NT2/D1 (cell line): ENCODE results near the gene MSANTD2.

Experiments
- DNase-seq: peaks from one replicate; pipeline ENCODE4 v3.0.0-alpha.2; 2011; ENCODE audit warnings: low read depth, low spot score
- H3K27me3 ChIP-seq: 2 replicates; pipeline ENCODE4 v1.6.0; 2011; ENCODE audit warnings: mild to moderate bottlenecking; ENCODE audit not compliant: insufficient read length, insufficient read depth
- H3K36me3 ChIP-seq: 2 replicates; pipeline ENCODE4 v1.6.1; 2011; ENCODE audit warnings: mild to moderate bottlenecking, low read length, mixed read lengths; ENCODE audit not compliant: insufficient read depth, insufficient read length
- H3K4me1 ChIP-seq: 2 replicates; pipeline ENCODE4 v1.5.1; 2011; ENCODE audit not compliant: insufficient read depth, insufficient read length
- H3K4me3 ChIP-seq: 2 replicates; pipeline ENCODE4 v1.5.1; 2011; ENCODE audit warnings: low read depth; ENCODE audit not compliant: insufficient read length
- H3K9ac ChIP-seq: 2 replicates; pipeline ENCODE4 v1.6.0; 2011; ENCODE audit warnings: low read depth; ENCODE audit not compliant: insufficient read length
- H3K9me3 ChIP-seq: 2 replicates; pipeline ENCODE4 v1.5.1; 2011; ENCODE audit warnings: mild to moderate bottlenecking, low read length; ENCODE audit not compliant: insufficient read depth
- SUZ12 ChIP-seq: IDR thresholded peaks from 2 replicates; pipeline ENCODE4 v1.6.1; 2011; ENCODE audit not compliant: insufficient read length, insufficient read depth; ENCODE audit errors: extremely low read depth
- YY1 ChIP-seq: IDR thresholded peaks from 2 replicates; pipeline ENCODE4 v1.6.1; 2011; ENCODE audit not compliant: insufficient read length, insufficient read depth
- ZNF274 ChIP-seq: IDR thresholded peaks from 2 replicates; pipeline ENCODE4 v1.6.1; 2011; ENCODE audit warnings: mild to moderate bottlenecking, low read depth, low read length

Gene MSANTD2

DNA sequence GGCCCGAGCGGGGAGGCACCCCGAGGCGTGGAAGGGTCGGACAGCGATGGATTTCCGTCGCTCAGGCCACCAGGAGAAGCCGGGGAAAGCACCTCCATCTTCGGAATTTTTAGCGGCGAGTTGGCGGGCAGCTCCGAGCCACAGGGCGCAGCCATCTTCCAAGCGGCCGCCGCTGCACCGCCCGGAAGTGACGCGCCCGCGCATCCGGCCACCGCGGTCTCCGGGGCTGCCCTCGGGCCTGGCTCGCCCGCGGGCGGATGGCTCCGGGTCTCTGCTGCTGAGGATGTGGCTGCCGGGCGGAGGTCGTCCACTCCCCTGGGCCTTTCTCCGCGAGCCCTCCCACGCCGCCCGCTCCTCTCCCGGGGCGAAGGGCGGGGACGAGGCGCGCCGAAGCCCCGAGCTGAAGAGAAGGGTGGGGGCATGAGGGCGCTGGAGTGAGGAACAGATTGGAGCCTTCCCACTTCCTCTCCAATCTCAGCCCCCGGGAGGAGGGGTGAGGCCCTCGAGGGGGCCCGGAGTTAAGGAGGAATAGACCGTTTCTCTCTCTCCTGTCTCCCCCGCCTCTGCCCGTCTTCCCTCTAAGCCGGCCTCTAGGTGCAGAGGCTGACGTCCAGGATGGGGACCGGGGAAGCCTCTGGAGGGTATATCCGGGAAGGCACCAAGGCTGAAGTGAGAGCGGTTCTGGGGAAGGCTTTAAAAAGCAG, at the start of gene MSANTD2:
MSANTD2 (minus strand) TSS at position 181 of the 704 bp plus-strand sequence; CDS start at position 155, 26 bp downstream.
- peak within 1 kb of the TSS; percentile 92 for H3K9ac ChIP-seq
- peak within 1 kb of the TSS; percentile 78 for H3K4me3 ChIP-seq
- TF ChIP-seq ZNF274 (no peak), YY1 (peak; percentile 76), SUZ12 (no peak)
- no peaks in the 10 kb centered on the region for H3K36me3 ChIP-seq
- H3K27me3 ChIP-seq, result no peaks in the 10 kb centered on the region
- peak; percentile 70 for DNase-seq
- no peaks in the 10 kb centered on the region for H3K4me1 ChIP-seq
- no peaks in the 10 kb centered on the region for H3K9me3 ChIP-seq

DNA sequence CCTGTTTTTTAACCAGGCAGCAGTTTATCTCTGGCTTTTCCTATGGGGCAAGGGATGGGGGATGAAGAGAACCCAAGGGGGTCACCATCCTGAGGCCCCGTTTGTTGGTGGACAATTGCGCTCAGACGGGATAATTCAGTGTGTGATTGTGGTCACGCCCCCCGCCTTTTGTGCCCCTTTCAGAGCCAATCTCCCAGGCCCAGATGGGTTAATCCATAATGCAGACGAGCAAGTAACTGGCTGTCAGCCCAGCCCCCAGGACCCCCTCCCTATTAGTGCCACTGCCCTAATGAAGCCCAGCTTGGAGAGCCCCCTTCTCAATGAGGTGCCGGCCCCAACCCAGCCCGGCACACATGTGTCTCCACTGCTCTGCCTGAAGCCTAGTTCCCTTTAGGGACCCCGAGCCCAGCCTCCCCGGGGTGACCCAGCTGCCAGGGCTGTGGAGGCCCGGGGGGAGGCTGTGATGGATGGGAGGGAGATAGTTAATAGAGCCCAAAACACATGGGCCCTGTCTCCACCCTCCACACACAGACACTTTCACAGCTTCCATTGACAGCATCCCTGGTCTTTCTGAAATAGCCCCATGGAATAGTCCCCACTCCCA, 46.0 kb upstream of the MSANTD2 start:
- TF ChIP-seq SUZ12, result no peak
- Histone ChIP-seq H3K27me3 (peaks cover 71% of the 10 kb centered on the region), H3K4me3 (no peak overlapping the region), H3K36me3 (no peaks in the 10 kb centered on the region), H3K9me3 (no peaks in the 10 kb centered on the region), H3K4me1 (peaks cover 2% of the 10 kb centered on the region), H3K9ac (no peak overlapping the region)
- no peak for DNase-seq

- TF ChIP-seq ZNF274 (no peak), SUZ12 (no peak), YY1 (no peak)
- peaks cover 2% of the 10 kb centered on the region for H3K4me1 ChIP-seq
- H3K9me3 ChIP-seq, result no peaks in the 10 kb centered on the region
- peaks cover 79% of the 10 kb centered on the region for H3K27me3 ChIP-seq
- H3K36me3 ChIP-seq, result no peaks in the 10 kb centered on the region
- H3K9ac ChIP-seq, result no peak overlapping the region
- DNase-seq, result no peak
- no peak overlapping the region for H3K4me3 ChIP-seq
Measured at GRCh38 chr11:124844664-124845079, 44.5 kb upstream of the MSANTD2 start.

DNA sequence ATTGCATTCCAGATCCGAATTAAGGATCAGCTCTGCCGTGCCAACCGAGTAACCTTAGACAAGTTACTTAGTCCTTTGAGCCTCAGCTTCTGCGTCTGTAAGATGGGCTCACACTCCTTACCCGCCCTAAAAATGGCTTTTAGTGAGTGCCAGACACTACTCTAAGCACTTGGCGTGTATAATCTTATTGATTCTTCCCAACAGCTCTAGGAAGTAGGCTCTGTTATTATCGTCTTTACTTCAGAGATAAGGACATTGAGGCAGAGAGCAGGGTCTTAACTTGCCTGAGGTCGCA, 43.4 kb upstream of the MSANTD2 start:
- peak overlapping the region; percentile 17 for H3K9ac ChIP-seq
- TF ChIP-seq ZNF274 (no peak), YY1 (no peak), SUZ12 (no peak)
- no peak for DNase-seq
- H3K36me3 ChIP-seq, result no peaks in the 10 kb centered on the region
- H3K4me1 ChIP-seq, result peaks cover 2% of the 10 kb centered on the region
- peak overlapping the region; percentile 19 for H3K4me3 ChIP-seq
- H3K9me3 ChIP-seq, result no peaks in the 10 kb centered on the region
- peaks cover 89% of the 10 kb centered on the region for H3K27me3 ChIP-seq

GRCh38 chr11:124842305-124842704, 42.1 kb upstream of the MSANTD2 start:
- no peak overlapping the region for H3K4me3 ChIP-seq

DNA sequence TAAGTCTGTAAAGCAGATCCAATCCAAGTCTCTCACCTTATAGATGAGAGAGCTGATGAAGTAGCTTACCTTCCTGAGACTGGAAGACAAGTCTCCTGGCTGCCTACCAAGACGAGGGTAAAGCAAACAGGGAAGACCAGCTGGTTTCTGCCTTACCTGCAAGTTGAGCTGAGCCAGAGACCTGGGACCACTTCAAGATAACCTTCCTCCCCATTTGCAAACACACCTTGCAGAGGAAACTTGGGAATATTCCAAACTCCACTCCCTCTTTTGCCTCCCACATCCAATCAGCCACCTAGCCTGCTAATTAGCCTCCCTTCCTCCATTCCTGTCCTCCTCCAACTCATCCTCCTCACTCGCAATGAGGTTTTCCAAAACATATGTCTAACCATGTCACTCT, 41.6 kb upstream of the MSANTD2 start:
- DNase-seq, result no peak
- peaks cover 91% of the 10 kb centered on the region for H3K27me3 ChIP-seq

More at GRCh38 chr11:124842305-124842704, 42.1 kb upstream of the MSANTD2 start:
- no peak overlapping the region for H3K9ac ChIP-seq
- peaks cover 94% of the 10 kb centered on the region for H3K27me3 ChIP-seq
- no peaks in the 10 kb centered on the region for H3K9me3 ChIP-seq
- no peaks in the 10 kb centered on the region for H3K36me3 ChIP-seq
- no peaks in the 10 kb centered on the region for H3K4me1 ChIP-seq
- no peak for TF ChIP-seq SUZ12
- no peak for TF ChIP-seq ZNF274
- no peak for TF ChIP-seq YY1
- DNase-seq, result no peak

DNA sequence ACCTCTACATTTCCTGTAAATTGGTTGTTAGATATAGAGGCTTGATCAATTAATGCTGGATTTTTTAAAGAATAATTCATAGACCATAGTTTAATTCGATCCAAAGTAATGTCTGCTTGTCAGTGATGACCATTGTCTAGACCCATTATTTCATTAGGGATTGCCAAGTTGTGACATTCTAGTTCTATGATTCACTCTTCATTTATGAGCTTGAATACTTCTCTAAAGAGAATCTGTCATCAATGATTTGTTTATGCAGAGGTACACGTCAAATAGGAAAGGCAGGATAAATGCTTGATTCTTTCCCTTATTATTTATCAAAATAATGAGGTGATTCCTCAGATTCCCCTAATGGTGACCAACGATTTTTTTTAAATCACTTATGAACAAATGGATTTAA, 41.0 kb upstream of the MSANTD2 start:
- DNase-seq, result no peak
- H3K9ac ChIP-seq, result no peak overlapping the region
- TF ChIP-seq SUZ12 (no peak), YY1 (no peak), ZNF274 (no peak)
- peaks cover 87% of the 10 kb centered on the region for H3K27me3 ChIP-seq
- no peaks in the 10 kb centered on the region for H3K36me3 ChIP-seq
- no peak overlapping the region for H3K4me3 ChIP-seq
- no peaks in the 10 kb centered on the region for H3K9me3 ChIP-seq
- no peaks in the 10 kb centered on the region for H3K4me1 ChIP-seq

More for the DNA sequence above, 41.6 kb upstream of the MSANTD2 start:
- TF ChIP-seq SUZ12, result no peak
- TF ChIP-seq YY1, result no peak
- no peak for TF ChIP-seq ZNF274
- no peaks in the 10 kb centered on the region for H3K9me3 ChIP-seq
- no peak overlapping the region for H3K9ac ChIP-seq
- H3K36me3 ChIP-seq, result no peaks in the 10 kb centered on the region
- no peak overlapping the region for H3K4me3 ChIP-seq
- H3K4me1 ChIP-seq, result no peaks in the 10 kb centered on the region
